ENCODE data around the gene COG8. TPM values are rescaled to one million over a fixed set of nuclear protein-coding genes. Genes with fewer than 3 reads are reported as not detected.

COG8 gene
- total and polyA plus RNA-seq, 9 of the 15 experiments (the other 6 are each of a cell fraction or from before 2014, with no cell fraction given): 3.7 to 42.6 (median 30.1) TPM

GRCh38 chr16:69324013-69324531, 15.3 kb downstream of the COG8 start:
- POLR2A ChIA-PET: interaction anchor here (0.6 to 2.4 kb wide), 5 partner anchors 9 to 458 kb away, joined by 4 to 7 read pairs (median 4); no protein-coding TSS in a partner anchor
- BruUV-seq (replicated peaks): no TSS peak
- Histone ChIP-seq H4K20me1 (replicated peaks; ENCODE audit: control insufficient read depth, insufficient read depth, low read length) (peaks cover 37% of the 10 kb centered on the region), H3K4me1 (replicated peaks in 1 of 2; ENCODE audit: control insufficient read depth in 2 of 2, insufficient read depth in 2 of 2, low read length in 2 of 2) (peaks cover 18 to 48% of the 10 kb centered on the region in 2 experiments; a peak in 4 of 5 replicates), H3K4me3 (no peak overlapping the region), H2AFZ (ENCODE audit: low read depth, low read length) (no peak overlapping the region), H3K9ac (ENCODE audit: insufficient read depth in 1 of 2, low read depth in 2 of 2, low read length in 2 of 2) (peak overlapping the region in 1 of 2 experiments; percentile 41; a peak in 2 of 4 replicates), H3K79me2 (ENCODE audit: control insufficient read depth, insufficient read depth, low read length) (peaks cover 76% of the 10 kb centered on the region), H3K9me1 (ENCODE audit: control insufficient read depth, insufficient read depth, low read length) (no peaks in the 10 kb centered on the region), H3K36me3 (ENCODE audit: control insufficient read depth, insufficient read depth, low read length) (peaks cover 96% of the 10 kb centered on the region), H3K4me2 (ENCODE audit: insufficient read depth, low read length) (no peak overlapping the region), H3K9me3 (replicated peaks; ENCODE audit: control insufficient read depth, insufficient read depth, low read depth, low read length) (no peaks in the 10 kb centered on the region), H3K27ac (ENCODE audit: extremely low read depth, low read depth, low read length) (no peak overlapping the region), H3K27me3 (ENCODE audit: control insufficient read depth in 2 of 2, insufficient read depth in 2 of 2, low read length in 2 of 2) (no peaks in the 10 kb centered on the region)
- DNase-seq (ENCODE audit: extremely low read depth in 1 of 4, low spot score in 3 of 4) (peak in 1 of 4 experiments; percentile 26), FAIRE-seq (peak; percentile 11), ATAC-seq (peak; percentile 23)
- 89% methylated on average over 7 of the region's 8 CpGs for WGBS (ENCODE audit: insufficient coverage, low coverage, missing lambda C conversion rate)
- in situ Hi-C loops (cut with MboI) (no loop called here), intact Hi-C loops (cut with micrococcal nuclease) (no loop called here)
- CTCF ChIA-PET (ENCODE audit: low intra/inter-chr PET ratio): no interaction called here
- no peak for TF ChIP-seq RFX5 (IDR thresholded peaks at IDR 0.05; ENCODE audit: low read depth, low read length)
- peak; percentile 14 for TF ChIP-seq RBM22 (IDR thresholded peaks at IDR 0.05; ENCODE audit: low read depth, low read length, poor library complexity, severe bottlenecking)
- TF ChIP-seq RBFOX2 (IDR thresholded peaks at IDR 0.05; ENCODE audit: low read depth, low read length): peak; percentile 58
- no peak for TF ChIP-seq ZBTB8A (IDR thresholded peaks at IDR 0.05; ENCODE audit: partially characterized antibody)
- TF ChIP-seq E2F1 (CRISPR knock-in tag; IDR thresholded peaks at IDR 0.05): no peak
- TF ChIP-seq NELFE (IDR thresholded peaks at IDR 0.05; ENCODE audit: insufficient read depth, insufficient read length): no peak
- TF ChIP-seq, protein P1, sequence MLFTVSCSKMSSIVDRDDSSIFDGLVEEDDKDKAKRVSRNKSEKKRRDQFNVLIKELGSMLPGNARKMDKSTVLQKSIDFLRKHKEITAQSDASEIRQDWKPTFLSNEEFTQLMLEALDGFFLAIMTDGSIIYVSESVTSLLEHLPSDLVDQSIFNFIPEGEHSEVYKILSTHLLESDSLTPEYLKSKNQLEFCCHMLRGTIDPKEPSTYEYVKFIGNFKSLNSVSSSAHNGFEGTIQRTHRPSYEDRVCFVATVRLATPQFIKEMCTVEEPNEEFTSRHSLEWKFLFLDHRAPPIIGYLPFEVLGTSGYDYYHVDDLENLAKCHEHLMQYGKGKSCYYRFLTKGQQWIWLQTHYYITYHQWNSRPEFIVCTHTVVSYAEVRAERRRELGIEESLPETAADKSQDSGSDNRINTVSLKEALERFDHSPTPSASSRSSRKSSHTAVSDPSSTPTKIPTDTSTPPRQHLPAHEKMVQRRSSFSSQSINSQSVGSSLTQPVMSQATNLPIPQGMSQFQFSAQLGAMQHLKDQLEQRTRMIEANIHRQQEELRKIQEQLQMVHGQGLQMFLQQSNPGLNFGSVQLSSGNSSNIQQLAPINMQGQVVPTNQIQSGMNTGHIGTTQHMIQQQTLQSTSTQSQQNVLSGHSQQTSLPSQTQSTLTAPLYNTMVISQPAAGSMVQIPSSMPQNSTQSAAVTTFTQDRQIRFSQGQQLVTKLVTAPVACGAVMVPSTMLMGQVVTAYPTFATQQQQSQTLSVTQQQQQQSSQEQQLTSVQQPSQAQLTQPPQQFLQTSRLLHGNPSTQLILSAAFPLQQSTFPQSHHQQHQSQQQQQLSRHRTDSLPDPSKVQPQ (CRISPR knock-in tag; IDR thresholded peaks at IDR 0.05; ENCODE audit: borderline replicate concordance): no peak
- no peak for TF ChIP-seq RFX7 (CRISPR knock-in tag; IDR thresholded peaks at IDR 0.05)
- TF ChIP-seq E2F4 (CRISPR knock-in tag; IDR thresholded peaks at IDR 0.05; ENCODE audit: low read depth): no peak
- TF ChIP-seq HMG20A (CRISPR knock-in tag; conservative IDR thresholded peaks at IDR 0.05): no peak
- TF ChIP-seq SIN3A (IDR thresholded peaks at IDR 0.05; ENCODE audit: borderline replicate concordance in 2 of 2, control insufficient read depth in 1 of 2, low read depth in 2 of 2, low read length in 2 of 2): no peak
- TF ChIP-seq, protein P2, sequence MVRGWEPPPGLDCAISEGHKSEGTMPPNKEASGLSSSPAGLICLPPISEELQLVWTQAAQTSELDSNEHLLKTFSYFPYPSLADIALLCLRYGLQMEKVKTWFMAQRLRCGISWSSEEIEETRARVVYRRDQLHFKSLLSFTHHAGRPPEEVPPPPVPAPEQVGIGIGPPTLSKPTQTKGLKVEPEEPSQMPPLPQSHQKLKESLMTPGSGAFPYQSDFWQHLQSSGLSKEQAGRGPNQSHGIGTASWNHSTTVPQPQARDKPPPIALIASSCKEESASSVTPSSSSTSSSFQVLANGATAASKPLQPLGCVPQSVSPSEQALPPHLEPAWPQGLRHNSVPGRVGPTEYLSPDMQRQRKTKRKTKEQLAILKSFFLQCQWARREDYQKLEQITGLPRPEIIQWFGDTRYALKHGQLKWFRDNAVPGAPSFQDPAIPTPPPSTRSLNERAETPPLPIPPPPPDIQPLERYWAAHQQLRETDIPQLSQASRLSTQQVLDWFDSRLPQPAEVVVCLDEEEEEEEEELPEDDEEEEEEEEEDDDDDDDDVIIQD (CRISPR knock-in tag; IDR thresholded peaks at IDR 0.05): no peak
- TF ChIP-seq KDM5B (IDR thresholded peaks at IDR 0.05; ENCODE audit: insufficient replicate concordance, low read depth, low read length): no peak

Data from K562 (cell line).